ENCODE measurements around the gene DNAH2. TPM values are rescaled to one million over a fixed set of nuclear protein-coding genes. Genes with fewer than 3 reads are reported as not detected.

The DNAH2 gene
- total and polyA plus RNA-seq, 8 donors = under 0.01 to 8.0 (median 0.24) TPM; not detected in 2

- intact Hi-C loops (cut with DNase I; ENCODE audit: low total_unique reads) = loop anchor here (10.0 kb wide), 1 partner anchor 109 kb away; no protein-coding TSS in a partner anchor
- peak in 1 of 2 donors; percentile 29 for DNase-seq
- WGBS, 5 donors = 80 to 85% (median 85%) methylated on average over 21 of the region's 21 CpGs
- Histone ChIP-seq H3K27ac (no peak overlapping the region), H3K4me1 (peaks cover 36 to 62% (median 50%) of the 10 kb centered on the region in 4 donors), H3K36me3 (peaks cover 49 to 70% (median 57%) of the 10 kb centered on the region in 4 donors), H3K9me3 (no peaks in the 10 kb centered on the region), H3K27me3 (no peaks in the 10 kb centered on the region), H3K4me3 (peak overlapping the region in 1 of 4 donors; percentile 70)
- TF ChIP-seq, protein P1, sequence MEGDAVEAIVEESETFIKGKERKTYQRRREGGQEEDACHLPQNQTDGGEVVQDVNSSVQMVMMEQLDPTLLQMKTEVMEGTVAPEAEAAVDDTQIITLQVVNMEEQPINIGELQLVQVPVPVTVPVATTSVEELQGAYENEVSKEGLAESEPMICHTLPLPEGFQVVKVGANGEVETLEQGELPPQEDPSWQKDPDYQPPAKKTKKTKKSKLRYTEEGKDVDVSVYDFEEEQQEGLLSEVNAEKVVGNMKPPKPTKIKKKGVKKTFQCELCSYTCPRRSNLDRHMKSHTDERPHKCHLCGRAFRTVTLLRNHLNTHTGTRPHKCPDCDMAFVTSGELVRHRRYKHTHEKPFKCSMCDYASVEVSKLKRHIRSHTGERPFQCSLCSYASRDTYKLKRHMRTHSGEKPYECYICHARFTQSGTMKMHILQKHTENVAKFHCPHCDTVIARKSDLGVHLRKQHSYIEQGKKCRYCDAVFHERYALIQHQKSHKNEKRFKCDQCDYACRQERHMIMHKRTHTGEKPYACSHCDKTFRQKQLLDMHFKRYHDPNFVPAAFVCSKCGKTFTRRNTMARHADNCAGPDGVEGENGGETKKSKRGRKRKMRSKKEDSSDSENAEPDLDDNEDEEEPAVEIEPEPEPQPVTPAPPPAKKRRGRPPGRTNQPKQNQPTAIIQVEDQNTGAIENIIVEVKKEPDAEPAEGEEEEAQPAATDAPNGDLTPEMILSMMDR (IDR thresholded peaks at IDR 0.05) = no peak
- TF ChIP-seq EP300 (IDR thresholded peaks at IDR 0.05) = no peak
- no peak for TF ChIP-seq POLR2AphosphoS5 (IDR thresholded peaks at IDR 0.05)
Observed at GRCh38 chr17:7853691-7854038, 136.1 kb downstream of the DNAH2 start.

- 77 to 83% (median 81%) methylated on average over 31 of the region's 31 CpGs for WGBS, 5 donors
- H3K36me3 ChIP-seq = peaks cover 44 to 64% (median 52%) of the 10 kb centered on the region in 4 donors
Observed at GRCh38 chr17:7854078-7854777, 136.7 kb downstream of the DNAH2 start.

GRCh38 chr17:7854851-7855659 is 137.5 kb downstream of the DNAH2 start, which contains the start of gene TMEM88:
Gene TMEM88 (plus strand): TSS chr17:7855066. CDS start chr17:7855075, 9 bp downstream.
- H3K9me3 ChIP-seq = no peaks in the 10 kb centered on the region
- peaks cover 35 to 61% (median 47%) of the 10 kb centered on the region in 4 donors for H3K36me3 ChIP-seq
- peak within 1 kb of the TSS; percentile 93 to 96 (median 94) for H3K27ac ChIP-seq
- intact Hi-C loops (cut with DNase I; ENCODE audit: low total_unique reads) = loop anchor here (10.0 kb wide), 1 partner anchor 110 kb away; no protein-coding TSS in a partner anchor
- H3K4me1 ChIP-seq = peaks cover 42 to 69% (median 55%) of the 10 kb centered on the region in 4 donors
- H3K4me3 ChIP-seq = peak within 1 kb of the TSS; percentile 64 to 77 (median 68)
- H3K27me3 ChIP-seq = no peaks in the 10 kb centered on the region
- 64 to 75% (median 72%) methylated on average over 44 to 57 of the region's 57 CpGs for WGBS, 5 donors
- peak in 1 of 2 donors; percentile 51 for DNase-seq
- TF ChIP-seq, protein P1 (IDR thresholded peaks at IDR 0.05) = no peak
- TF ChIP-seq POLR2A (IDR thresholded peaks at IDR 0.05) = no peak
- no peak for TF ChIP-seq EP300 (IDR thresholded peaks at IDR 0.05)
- TF ChIP-seq POLR2AphosphoS5 (IDR thresholded peaks at IDR 0.05) = no peak

More at GRCh38 chr17:7854078-7854777, 136.7 kb downstream of the DNAH2 start:
- Histone ChIP-seq H3K27ac (peak overlapping the region in 4 of 5 donors; percentile 23 to 96 (median 94)), H3K4me3 (peak overlapping the region in 2 of 4 donors; percentile 70 to 77), H3K27me3 (no peaks in the 10 kb centered on the region), H3K4me1 (peaks cover 41 to 68% (median 55%) of the 10 kb centered on the region in 4 donors), H3K9me3 (no peaks in the 10 kb centered on the region)
- peak in 1 of 2 donors; percentile 22 for DNase-seq
- TF ChIP-seq EP300 (IDR thresholded peaks at IDR 0.05) = no peak
- TF ChIP-seq, protein P1 (IDR thresholded peaks at IDR 0.05) = no peak
- TF ChIP-seq POLR2A (IDR thresholded peaks at IDR 0.05) = no peak
- TF ChIP-seq POLR2AphosphoS5 (IDR thresholded peaks at IDR 0.05) = no peak
- intact Hi-C loops (cut with DNase I; ENCODE audit: low total_unique reads) = loop anchor here (10.0 kb wide), 1 partner anchor 109 kb away; no protein-coding TSS in a partner anchor

- intact Hi-C loops (cut with DNase I; ENCODE audit: low total_unique reads) = loop anchor here (10.0 kb wide), 1 partner anchor 111 kb away; no protein-coding TSS in a partner anchor
- DNase-seq = no peak
- Histone ChIP-seq H3K36me3 (peaks cover 30 to 57% (median 46%) of the 10 kb centered on the region in 4 donors), H3K27ac (peak overlapping the region; percentile 93 to 96 (median 94)), H3K4me3 (peak overlapping the region; percentile 64 to 77 (median 68)), H3K9me3 (no peaks in the 10 kb centered on the region), H3K4me1 (peaks cover 42 to 65% (median 55%) of the 10 kb centered on the region in 4 donors), H3K27me3 (no peaks in the 10 kb centered on the region)
- WGBS, 5 donors = 31 to 43% (median 41%) methylated on average over 12 to 15 of the region's 15 CpGs
- TF ChIP-seq EP300 (IDR thresholded peaks at IDR 0.05) = no peak
Observed at GRCh38 chr17:7855660-7856010, 138.1 kb downstream of the DNAH2 start.
